Measurements from ENCODE around the gene PLEKHH3.

DNA sequence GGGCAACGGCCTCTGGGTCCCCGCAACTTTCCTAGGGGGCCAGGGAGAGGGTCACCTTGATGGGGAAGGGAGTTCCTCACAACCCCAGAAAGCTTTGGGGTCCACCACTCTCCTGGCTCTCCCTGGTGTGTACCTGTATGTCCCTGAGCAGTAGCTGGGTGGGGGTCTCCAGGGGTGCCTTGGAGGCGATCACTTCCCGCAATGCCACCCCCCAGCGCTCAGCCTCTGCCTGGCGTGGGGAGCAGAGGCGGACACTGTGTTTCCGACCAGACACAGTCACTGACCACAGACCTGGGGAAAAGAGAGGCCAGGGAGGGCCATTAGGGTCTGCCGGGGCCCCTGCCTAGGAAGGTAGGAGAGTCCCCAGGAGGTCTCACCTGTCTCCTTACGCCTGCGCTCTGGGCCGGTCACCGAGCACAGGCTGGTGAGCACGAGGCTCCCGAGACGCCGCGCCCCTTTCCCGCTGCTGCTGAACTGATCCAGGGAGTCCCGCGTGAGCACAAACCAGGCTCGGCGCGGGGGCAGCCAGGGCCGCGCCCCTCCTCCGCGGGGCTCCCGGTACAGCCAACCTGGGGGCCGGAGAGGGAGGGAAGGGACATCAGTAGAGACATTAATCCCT, 3.4 kb downstream of the PLEKHH3 start:
- TF ChIP-seq, protein P1, sequence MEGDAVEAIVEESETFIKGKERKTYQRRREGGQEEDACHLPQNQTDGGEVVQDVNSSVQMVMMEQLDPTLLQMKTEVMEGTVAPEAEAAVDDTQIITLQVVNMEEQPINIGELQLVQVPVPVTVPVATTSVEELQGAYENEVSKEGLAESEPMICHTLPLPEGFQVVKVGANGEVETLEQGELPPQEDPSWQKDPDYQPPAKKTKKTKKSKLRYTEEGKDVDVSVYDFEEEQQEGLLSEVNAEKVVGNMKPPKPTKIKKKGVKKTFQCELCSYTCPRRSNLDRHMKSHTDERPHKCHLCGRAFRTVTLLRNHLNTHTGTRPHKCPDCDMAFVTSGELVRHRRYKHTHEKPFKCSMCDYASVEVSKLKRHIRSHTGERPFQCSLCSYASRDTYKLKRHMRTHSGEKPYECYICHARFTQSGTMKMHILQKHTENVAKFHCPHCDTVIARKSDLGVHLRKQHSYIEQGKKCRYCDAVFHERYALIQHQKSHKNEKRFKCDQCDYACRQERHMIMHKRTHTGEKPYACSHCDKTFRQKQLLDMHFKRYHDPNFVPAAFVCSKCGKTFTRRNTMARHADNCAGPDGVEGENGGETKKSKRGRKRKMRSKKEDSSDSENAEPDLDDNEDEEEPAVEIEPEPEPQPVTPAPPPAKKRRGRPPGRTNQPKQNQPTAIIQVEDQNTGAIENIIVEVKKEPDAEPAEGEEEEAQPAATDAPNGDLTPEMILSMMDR (IDR thresholded peaks at IDR 0.05): no peak
- TF ChIP-seq POLR2A (IDR thresholded peaks at IDR 0.05): no peak
